Ascending aorta (tissue), 2 donors: Measurements from ENCODE around the gene RNF11. TPM values are rescaled to one million over a fixed set of nuclear protein-coding genes. Genes with fewer than 3 reads are reported as not detected.
"Not testable (repeated sequence)": the region's sequence is repeated elsewhere in the genome, so short reads cannot be mapped to it uniquely, and the experiment has no call there.

Source experiments
- DNase-seq, 2 donors: peaks; one replicate each; pipeline ENCODE4 v3.0.0-alpha.2; 2019; ENCODE audit warnings: low spot score in 2 of 2
- H3K27ac ChIP-seq, 2 donors: fragments of 200-600 bp; sonication (generic); one replicate each; pipeline ENCODE4 v1.5.1; 2016 to 2017; ENCODE audit warnings: mild to moderate bottlenecking in 1 of 2
- H3K27me3 ChIP-seq: fragments of 200-600 bp; sonication (generic); one replicate; pipeline ENCODE4 v1.5.1; 2017
- H3K36me3 ChIP-seq, 2 donors: fragments of 200-600 bp; sonication (generic); one replicate each; pipeline ENCODE4 v1.5.1; 2016
- H3K4me1 ChIP-seq, 2 donors: fragments of 200-600 bp; sonication (generic); one replicate each; pipeline ENCODE4 v1.5.1; 2016 to 2017; ENCODE audit warnings: mild to moderate bottlenecking in 1 of 2
- H3K4me3 ChIP-seq, 2 donors: fragments of 200-600 bp; sonication (generic); one replicate each; pipeline ENCODE4 v1.5.1; 2016 to 2017; ENCODE audit warnings: mild to moderate bottlenecking in 1 of 2
- H3K9me3 ChIP-seq, 2 donors: fragments of 200-600 bp; sonication (generic); one replicate each; pipeline ENCODE4 v1.5.1; 2016
- intact Hi-C: fragments of 100-400 bp; cut with DNase I; formaldehyde crosslinking; loops from one replicate; pipeline ENCODE4 v1.15.1; 2023
- total RNA-seq: library from RNA; depleted of rRNA; stranded (reverse); fragments of >200 nt; gene quantifications from one replicate; pipeline ENCODE4 v1.1.0, GENCODE V29; 2016
- TF ChIP-seq, protein P1 (sequence below), 3 experiments: fragments of 200-600 bp in 2 of 3; fragments of 450-650 bp in 1 of 3; sonication (generic) in 2 of 3; IDR thresholded peaks; one replicate each; pipeline ENCODE4 v1.5.1; 2016 to 2019; ENCODE audit warnings: antibody characterized with exemption in 3 of 3, mild to moderate bottlenecking in 1 of 3, moderate library complexity in 1 of 3

RNF11 gene
- total RNA-seq, 1 donor from 2014 or later: 56.9 TPM

DNA sequence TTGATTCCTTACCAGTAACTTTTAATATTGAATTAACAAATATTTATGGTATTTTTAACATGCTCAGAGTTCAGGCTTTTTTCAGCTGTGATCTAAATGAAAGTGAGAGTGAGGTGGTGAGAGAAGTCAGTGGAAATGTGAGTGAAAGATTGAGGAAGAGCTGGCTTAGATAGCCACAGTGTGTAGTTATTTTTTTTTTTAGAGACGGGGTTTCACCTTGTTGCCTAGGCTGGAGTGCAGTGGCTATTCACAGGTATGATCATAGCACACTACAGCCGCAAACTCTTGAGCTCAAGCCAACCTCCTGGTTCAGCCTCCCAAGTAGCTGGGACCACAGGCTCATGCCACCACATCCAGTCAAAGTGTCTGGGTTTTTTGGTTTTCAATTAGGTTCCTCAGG is 10.9 kb downstream of the RNF11 start:
- Histone ChIP-seq H3K27me3 (no peaks in the 10 kb centered on the region), H3K4me1 (peaks cover 0 to 21% of the 10 kb centered on the region in 2 donors), H3K4me3 (no peak overlapping the region), H3K9me3 (no peaks in the 10 kb centered on the region), H3K27ac (no peak overlapping the region), H3K36me3 (no peaks in the 10 kb centered on the region)
- TF ChIP-seq, protein P1, sequence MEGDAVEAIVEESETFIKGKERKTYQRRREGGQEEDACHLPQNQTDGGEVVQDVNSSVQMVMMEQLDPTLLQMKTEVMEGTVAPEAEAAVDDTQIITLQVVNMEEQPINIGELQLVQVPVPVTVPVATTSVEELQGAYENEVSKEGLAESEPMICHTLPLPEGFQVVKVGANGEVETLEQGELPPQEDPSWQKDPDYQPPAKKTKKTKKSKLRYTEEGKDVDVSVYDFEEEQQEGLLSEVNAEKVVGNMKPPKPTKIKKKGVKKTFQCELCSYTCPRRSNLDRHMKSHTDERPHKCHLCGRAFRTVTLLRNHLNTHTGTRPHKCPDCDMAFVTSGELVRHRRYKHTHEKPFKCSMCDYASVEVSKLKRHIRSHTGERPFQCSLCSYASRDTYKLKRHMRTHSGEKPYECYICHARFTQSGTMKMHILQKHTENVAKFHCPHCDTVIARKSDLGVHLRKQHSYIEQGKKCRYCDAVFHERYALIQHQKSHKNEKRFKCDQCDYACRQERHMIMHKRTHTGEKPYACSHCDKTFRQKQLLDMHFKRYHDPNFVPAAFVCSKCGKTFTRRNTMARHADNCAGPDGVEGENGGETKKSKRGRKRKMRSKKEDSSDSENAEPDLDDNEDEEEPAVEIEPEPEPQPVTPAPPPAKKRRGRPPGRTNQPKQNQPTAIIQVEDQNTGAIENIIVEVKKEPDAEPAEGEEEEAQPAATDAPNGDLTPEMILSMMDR (IDR thresholded peaks at IDR 0.05): no peak
- DNase-seq: no peak
- intact Hi-C loops: no loop called here

DNA sequence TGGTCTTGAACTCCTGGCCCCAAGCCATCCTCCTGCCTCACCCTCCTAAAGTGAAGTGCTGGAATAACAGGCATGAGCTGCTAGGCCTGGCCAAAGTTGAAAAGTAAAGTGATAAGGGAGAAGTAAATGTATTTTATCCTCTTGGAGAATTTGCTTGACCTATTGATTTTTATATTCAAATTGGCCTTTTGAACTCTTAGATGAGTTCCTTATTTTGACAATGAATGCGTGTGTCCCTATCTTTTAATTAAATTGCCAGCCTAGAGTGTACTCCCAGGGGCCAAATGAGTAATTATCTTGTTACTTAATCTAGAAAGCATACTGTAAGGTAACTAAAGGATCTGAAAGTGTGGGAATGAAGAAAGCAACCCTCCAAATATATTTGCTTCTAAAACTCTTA is 11.4 kb downstream of the RNF11 start:
- no peaks in the 10 kb centered on the region for H3K36me3 ChIP-seq
- H3K9me3 ChIP-seq: no peaks in the 10 kb centered on the region
- H3K27ac ChIP-seq: no peak overlapping the region
- no peaks in the 10 kb centered on the region for H3K27me3 ChIP-seq
- DNase-seq: no peak
- peaks cover 0 to 20% of the 10 kb centered on the region in 2 donors for H3K4me1 ChIP-seq
- TF ChIP-seq, protein P1 (IDR thresholded peaks at IDR 0.05): no peak
- intact Hi-C loops: no loop called here
- no peak overlapping the region for H3K4me3 ChIP-seq

DNA sequence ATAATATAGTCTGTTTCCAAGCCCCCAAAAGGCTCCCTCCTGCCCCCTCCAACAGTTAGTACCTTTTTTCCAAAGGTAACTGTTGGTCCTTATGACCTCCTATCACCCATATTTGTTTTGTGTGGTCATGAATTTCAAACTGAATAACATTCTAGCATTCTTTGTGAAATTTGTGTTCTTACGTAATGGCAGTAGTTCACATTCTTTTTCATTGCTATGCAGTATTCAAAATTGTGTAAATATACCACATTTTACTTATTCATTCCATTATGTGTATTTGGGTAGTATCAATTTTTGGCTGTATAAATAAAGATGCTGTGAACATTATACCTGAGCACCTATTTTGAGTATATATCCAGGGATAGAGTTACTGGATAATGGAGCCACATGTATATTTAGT is 13.4 kb downstream of the RNF11 start:
- Histone ChIP-seq H3K27ac (no peak overlapping the region), H3K27me3 (no peaks in the 10 kb centered on the region), H3K4me1 (peaks cover 0 to 21% of the 10 kb centered on the region in 2 donors), H3K4me3 (no peak overlapping the region), H3K9me3 (no peaks in the 10 kb centered on the region), H3K36me3 (no peaks in the 10 kb centered on the region)
- DNase-seq: no peak
- intact Hi-C loops: no loop called here
- TF ChIP-seq, protein P1 (IDR thresholded peaks at IDR 0.05): no peak

DNA sequence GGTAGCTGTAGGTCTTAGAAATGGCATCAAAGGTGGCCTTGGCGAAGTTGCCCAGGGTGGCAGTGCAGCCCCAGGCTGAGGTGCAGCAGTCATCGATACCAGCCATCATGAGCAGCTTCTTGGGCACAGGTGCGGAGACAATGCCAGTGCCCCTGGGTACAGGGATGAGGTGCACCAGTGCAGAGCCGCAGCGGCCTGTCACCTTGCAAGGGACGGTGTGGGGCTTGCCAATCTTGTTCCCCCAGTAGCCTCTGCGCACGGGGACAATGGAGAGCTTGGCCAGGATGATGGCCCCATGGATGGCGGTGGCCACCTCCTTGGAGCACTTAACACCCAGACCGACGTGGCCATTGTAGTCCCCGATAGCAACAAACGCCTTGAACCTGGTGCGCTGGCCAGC is 14.7 kb downstream of the RNF11 start:
- H3K27ac ChIP-seq, H3K4me3 ChIP-seq, DNase-seq, H3K9me3 ChIP-seq, intact Hi-C loops, H3K27me3 ChIP-seq, H3K36me3 ChIP-seq: not testable (repeated sequence)
- H3K4me1 ChIP-seq: peaks cover 0 to 23% of the 10 kb centered on the region in 2 donors

DNA sequence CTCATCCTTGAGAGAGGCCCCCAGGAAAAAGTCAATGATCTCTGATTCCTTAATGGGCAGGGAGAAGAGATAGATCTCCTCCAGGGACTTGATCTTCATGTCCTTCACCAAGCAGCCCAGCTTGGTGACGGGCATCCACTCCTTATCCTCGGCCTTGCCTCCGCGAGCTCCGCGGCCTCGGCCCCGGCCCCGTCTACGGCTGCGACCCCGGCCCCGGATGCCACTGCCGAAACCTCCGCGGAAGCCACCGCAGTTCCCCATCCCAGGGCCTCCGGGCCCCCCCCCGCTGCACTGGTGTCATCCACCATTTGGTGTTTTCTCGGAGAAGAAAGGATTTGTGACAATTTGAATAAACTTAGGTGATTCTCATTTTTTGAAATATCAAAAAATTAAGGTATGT is 15.1 kb downstream of the RNF11 start:
- intact Hi-C loops, H3K27me3 ChIP-seq, DNase-seq, H3K36me3 ChIP-seq, H3K4me3 ChIP-seq, H3K9me3 ChIP-seq, H3K27ac ChIP-seq: not testable (repeated sequence)
- H3K4me1 ChIP-seq: peaks cover 0 to 20% of the 10 kb centered on the region in 2 donors

DNA sequence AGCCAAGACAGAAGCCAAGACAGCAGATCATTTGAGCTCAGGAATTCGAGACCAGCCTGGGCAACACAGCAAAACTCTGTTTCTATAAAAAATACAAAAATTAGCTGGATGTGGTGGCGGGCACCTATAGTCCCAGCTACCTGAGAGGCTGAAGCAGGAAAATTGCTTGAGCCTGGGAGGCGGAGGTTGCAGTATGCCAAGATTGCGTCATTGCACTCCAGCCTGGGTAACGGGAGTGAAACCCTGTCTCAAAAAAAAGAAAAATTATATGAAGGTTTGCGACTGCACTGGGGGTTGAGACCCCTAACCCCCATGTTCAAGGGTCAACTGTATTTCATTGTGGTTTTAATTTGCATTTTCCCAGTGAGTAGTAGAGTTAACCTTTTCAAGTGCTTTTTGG is 16.3 kb downstream of the RNF11 start:
- no peak overlapping the region for H3K27ac ChIP-seq
- no peaks in the 10 kb centered on the region for H3K27me3 ChIP-seq
- peaks cover 0 to 18% of the 10 kb centered on the region in 2 donors for H3K4me1 ChIP-seq
- TF ChIP-seq, protein P1 (IDR thresholded peaks at IDR 0.05): no peak
- intact Hi-C loops: no loop called here
- no peak overlapping the region for H3K4me3 ChIP-seq
- no peaks in the 10 kb centered on the region for H3K36me3 ChIP-seq
- DNase-seq: no peak
- no peaks in the 10 kb centered on the region for H3K9me3 ChIP-seq

DNA sequence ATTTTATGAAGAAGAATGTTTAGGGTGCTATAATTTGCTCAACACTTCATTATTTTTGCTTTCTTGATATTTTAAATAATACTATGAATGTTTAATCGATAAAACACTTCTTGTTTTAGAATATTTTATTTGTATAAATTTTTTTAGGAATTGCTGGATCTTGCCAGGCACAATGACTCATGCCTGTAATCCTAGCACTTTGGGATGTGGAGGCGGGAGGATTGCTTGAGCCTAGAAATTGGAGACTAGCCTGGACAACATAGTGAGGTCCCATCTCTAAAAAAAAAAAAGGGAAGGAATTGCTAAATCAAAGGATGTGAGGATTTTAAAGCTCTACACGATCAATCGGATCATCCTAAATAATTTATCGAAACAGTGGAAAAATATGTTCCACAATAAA is 17.6 kb downstream of the RNF11 start:
- Histone ChIP-seq H3K27ac (no peak overlapping the region), H3K9me3 (no peaks in the 10 kb centered on the region), H3K4me1 (peaks cover 0 to 15% of the 10 kb centered on the region in 2 donors), H3K27me3 (no peaks in the 10 kb centered on the region), H3K36me3 (no peaks in the 10 kb centered on the region), H3K4me3 (no peak overlapping the region)
- intact Hi-C loops: no loop called here
- DNase-seq: no peak
- TF ChIP-seq, protein P1 (IDR thresholded peaks at IDR 0.05): no peak
